Activated naive CD8-positive, alpha-beta T cell treated with anti-CD3 and anti-CD28 coated beads, Interleukin-2, amount 50 U/mL, for 16 hours (primary cell): ENCODE data around the gene GLRA1.

Experiments used
- DNase-seq: peaks from one replicate; pipeline ENCODE4 v3.0.0-alpha.2; 2020; ENCODE audit warnings: low read depth, low spot score

Gene GLRA1

GRCh38 chr5:151924564-151925301 lies at the start of gene GLRA1:
Gene GLRA1 (minus strand): TSS chr5:151924851. CDS start chr5:151924549, 302 bp downstream.
- no peak for DNase-seq

DNA sequence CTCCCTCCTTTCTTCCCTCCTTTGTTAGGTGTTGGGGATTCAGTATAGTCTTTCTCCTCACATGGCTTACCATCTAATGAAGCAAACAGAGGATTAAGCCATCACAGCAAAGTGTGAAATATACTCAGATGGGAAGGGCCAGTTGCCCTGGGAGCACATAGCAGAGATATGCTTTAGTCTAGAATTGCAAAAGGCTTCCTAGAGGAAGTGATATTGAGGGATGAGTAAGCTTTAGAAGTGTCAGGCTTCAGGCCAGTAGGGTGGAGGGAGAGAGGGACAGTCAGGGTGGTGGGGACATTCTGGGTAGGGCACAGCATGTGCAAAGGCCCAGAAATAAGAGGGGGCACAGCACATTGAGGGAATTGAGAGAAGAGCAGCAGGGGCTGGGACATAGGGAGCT lies 46.2 kb upstream of the GLRA1 start:
- no peak for DNase-seq

DNA sequence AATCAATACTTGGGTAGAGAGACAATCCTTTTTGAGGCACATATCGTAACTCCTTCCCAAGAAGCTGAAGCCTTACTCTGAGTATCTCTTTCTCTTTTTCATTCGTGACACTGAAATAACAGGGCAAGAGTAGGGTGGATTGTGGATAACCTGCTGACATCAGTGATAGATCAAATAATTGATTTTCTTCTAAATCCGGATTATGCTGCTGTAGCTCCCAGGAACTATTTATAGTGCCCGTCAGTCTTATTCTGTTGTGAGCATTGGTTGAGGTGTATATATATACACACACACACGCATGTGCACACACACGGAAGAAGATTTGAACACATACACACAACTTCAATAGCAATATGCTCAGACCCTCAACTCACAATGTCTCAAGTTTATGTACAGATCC lies 43.2 kb upstream of the GLRA1 start:
- no peak for DNase-seq

- DNase-seq, result no peak
Measured at GRCh38 chr5:151966046-151966445, 41.4 kb upstream of the GLRA1 start.

DNA sequence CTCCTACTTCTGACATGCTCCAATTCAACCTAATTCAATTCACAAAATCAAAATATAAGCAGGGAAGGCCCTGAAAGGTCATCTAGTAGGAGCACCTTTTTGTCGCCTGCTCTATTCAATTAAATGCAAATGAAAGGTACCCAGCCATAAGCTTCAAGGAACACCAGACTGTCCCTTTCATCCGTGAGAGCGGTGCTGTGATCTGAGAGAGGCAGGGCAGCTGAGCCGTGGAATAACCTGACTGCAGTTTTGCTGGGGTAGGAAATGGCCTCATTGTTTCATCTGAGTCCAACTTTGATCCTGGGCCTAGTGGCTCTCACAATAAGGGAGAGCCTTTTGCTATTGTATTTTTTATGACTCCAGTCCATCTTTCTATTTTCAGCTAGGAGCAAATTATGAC lies 39.8 kb upstream of the GLRA1 start:
- no peak for DNase-seq

- DNase-seq, result no peak
Measured at GRCh38 chr5:151961557-151961956, 36.9 kb upstream of the GLRA1 start.

DNA sequence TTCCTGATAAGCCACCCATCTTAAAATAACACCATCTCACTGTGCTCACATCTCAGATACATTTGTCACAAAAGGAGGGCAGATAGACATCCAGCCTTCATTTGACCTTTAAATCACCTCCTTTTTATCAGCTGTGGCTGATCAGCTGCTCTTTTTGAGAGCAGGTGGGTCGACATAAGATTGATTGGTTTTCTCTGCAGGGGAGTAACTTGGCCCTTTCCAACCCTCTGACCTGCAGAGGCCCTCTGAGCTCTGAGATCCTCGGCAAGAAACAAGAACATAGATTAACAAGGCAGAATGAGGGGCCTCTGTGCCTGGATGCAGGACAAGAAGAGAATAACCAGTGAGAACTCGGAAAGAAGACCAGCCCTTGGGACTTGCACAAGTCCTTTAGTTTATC lies 33.5 kb upstream of the GLRA1 start:
- DNase-seq, result no peak

DNA sequence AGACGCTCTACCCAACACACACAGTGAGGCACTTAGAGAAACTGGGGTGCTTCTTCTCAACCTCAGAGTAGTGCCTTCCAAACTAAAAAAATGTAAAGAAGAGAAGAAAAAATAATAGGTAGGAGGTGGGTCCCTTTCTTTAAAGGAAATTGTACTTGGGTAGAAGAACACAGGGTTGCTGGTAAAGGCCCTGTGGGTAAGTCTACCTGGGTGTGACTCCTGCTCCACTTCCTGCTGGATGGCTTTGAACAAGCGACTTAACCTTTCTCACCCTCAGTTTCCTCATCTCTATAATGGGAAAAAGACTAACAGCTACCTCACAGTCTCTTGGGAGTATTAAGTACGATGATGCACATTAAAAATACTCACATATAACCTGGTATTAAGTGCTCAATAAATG lies 32.1 kb upstream of the GLRA1 start:
- no peak for DNase-seq

DNA sequence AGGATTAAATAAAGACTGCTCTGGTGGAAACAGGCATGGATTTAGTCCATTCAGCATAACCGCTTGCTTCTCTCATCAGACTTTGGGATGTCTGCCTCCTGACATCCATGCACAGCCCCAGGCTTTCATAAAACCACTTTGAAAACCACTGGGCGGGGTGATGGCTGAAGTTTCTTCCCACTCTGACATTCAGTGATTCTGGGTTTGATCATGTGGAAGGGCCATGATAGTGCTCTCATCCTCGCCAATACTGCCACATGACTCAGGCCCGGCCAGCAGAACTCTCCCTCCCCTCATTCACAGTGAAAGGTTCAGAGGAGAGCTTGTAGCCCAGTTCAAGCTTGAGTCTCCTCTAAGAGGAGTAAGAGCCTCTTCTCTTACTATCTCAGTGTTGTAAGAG lies 29.6 kb upstream of the GLRA1 start:
- DNase-seq, result no peak

DNA sequence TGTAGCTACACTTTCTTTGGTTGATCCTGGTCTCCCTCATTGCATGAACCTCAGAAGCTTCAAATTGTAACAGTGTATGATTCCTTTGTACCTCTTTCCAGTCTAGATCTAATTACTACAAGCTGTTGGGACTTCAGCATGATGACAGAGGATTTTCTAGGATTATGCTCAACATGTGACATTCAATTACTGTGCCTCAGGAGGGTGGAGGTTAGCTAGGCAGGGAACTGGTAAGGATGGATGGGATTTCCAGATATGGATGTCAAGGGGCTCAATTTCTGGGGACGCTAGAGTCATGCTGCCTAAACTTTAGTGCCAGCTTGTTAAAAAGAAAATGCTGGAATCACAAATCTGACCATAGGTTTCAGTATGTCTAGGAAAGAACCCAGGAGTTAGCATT lies 29.2 kb upstream of the GLRA1 start:
- DNase-seq, result no peak

- no peak for DNase-seq
Measured at GRCh38 chr5:151952238-151952637, 27.6 kb upstream of the GLRA1 start.

- DNase-seq, result no peak
Measured at GRCh38 chr5:151950706-151951105, 26.1 kb upstream of the GLRA1 start.

GRCh38 chr5:151949701-151950308 lies 25.2 kb upstream of the GLRA1 start:
- no peak for DNase-seq

DNA sequence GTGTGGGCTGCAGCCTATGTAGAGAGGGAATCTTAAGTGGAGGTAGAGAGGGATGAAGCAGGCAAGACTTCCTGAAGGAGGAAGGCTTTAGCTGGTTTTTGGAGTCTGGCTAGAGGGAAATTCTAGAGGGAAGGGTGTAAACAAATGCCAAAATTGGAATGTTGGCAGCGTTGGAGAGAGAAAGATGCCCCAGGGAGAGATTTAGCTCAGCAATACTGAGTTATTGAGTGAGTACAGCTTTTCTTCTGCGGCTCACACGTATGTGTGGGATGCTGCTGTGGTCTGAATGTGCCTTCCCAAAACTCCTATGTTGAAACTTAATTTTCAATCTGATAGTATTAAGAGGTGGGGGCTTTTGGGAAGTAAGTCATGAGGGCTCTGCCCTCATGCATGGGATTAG lies 24.5 kb upstream of the GLRA1 start:
- no peak for DNase-seq

DNA sequence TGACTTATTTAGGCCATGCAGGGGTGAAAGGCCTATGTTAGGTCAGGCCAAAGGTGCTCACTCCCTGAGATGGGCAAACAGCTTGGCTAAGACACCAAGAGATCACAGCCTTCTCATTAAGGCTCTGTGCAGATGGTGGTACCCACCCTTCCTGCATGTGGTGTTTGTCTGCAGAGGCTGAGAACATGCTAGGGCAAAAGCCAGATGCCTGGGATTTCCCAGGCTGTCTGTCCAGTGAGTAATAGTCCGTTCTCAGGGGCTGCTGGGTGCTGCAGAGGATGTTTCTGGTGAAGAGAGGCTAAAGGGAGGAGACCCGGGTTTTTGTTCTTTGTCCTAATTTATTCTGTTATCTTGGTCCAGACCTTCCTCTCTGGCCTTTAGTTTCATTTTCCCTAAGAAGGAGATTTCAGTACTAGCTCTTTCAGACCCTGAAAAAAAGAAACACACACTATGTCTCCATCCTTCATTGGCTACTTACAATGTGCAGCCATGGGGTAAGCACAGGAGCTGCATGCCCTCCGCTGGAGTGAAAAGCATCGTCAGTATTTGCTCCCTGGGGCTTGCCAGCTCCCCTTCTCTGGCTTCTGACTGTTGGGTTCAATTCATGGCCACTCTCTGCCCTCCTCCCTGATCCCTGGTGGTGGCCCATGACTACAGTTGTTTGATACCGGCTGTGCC lies 23.4 kb upstream of the GLRA1 start:
- DNase-seq, result no peak

GRCh38 chr5:151937851-151938250 lies 13.2 kb upstream of the GLRA1 start:
- DNase-seq, result no peak

GRCh38 chr5:151935135-151935695 lies 10.6 kb upstream of the GLRA1 start:
- no peak for DNase-seq

- no peak for DNase-seq
Measured at GRCh38 chr5:151931260-151931659, 6.6 kb upstream of the GLRA1 start.

GRCh38 chr5:151926188-151926587 lies 1.5 kb upstream of the GLRA1 start:
- no peak for DNase-seq

- no peak for DNase-seq
Measured at GRCh38 chr5:151925340-151925739, 689 bp upstream of the GLRA1 start.

- no peak for DNase-seq
Measured at GRCh38 chr5:151923866-151924476, 680 bp downstream of the GLRA1 start.

DNA sequence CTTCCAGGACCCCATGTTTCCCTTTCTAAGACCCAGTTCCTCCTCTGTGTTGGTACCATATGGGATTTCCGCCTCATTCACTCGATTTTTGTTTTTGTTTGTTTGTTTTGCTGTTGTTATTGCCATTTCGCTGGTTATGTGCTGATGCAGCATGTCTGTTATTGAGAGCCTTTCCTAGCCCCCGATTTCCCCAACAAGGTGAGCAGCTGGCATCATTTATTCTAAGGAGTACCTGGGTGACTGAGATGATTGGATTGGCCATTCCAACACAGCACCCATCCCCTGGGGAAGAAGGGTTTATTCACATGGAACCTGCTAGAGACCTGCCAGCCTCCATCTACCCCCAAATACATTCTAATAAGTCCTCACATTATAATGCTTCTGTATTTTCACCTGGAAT lies 2.7 kb downstream of the GLRA1 start:
- DNase-seq, result no peak
